H1 (cell line): ENCODE measurements around the gene TIMP3. TPM values are rescaled to one million over a fixed set of nuclear protein-coding genes. Genes with fewer than 3 reads are reported as not detected.

Experiments
- CTCF ChIA-PET: fragments of 300-600 bp; sonication (Branson Sonifier 250); formaldehyde crosslinking; loops from one replicate; lab custom pipeline; 2021; ENCODE audit not compliant: partially characterized antibody; lab: Charles Lee
- POLR2A ChIA-PET: fragments of 300-600 bp; sonication (Branson Sonifier 250); formaldehyde crosslinking; loops from one replicate; lab custom pipeline; 2021; ENCODE audit warnings: inconsistent platforms; ENCODE audit not compliant: partially characterized antibody; lab: Charles Lee
- DNase-seq, 2 experiments: peaks; one replicate each; pipeline versions ENCODE4 v3.0.0 to v3.0.0-alpha.2; 2010 to 2022; ENCODE audit warnings: low spot score in 2 of 2, low read depth in 1 of 2, mixed read lengths in 1 of 2
- FAIRE-seq: peaks from 2 replicates; lab custom pipeline; 2011; peaks lifted over from hg19 to GRCh38; lab: Jason Lieb, UNC
- H2AFZ ChIP-seq: 2 replicates; pipeline ENCODE4 v1.8.1; 2012; ENCODE audit warnings: low read length, inconsistent platforms
- H2AK5ac ChIP-seq: 2 replicates; pipeline ENCODE4 v1.6.1; 2013; ENCODE audit warnings: low read depth, low read length
- H2BK120ac ChIP-seq: replicated peaks from 2 replicates; pipeline ENCODE3; 2013; ENCODE audit warnings: low read depth, low read length, inconsistent platforms
- H2BK12ac ChIP-seq: 2 replicates; pipeline ENCODE4 v1.6.1; 2013; ENCODE audit warnings: low read depth, low read length
- H2BK15ac ChIP-seq: 2 replicates; pipeline ENCODE4 v1.6.1; 2013; ENCODE audit warnings: low read length
- H2BK20ac ChIP-seq: 2 replicates; pipeline ENCODE4 v1.6.1; 2013; ENCODE audit warnings: low read length
- H2BK5ac ChIP-seq: 2 replicates; pipeline ENCODE4 v1.6.1; 2013; ENCODE audit warnings: low read depth, low read length
- H3K14ac ChIP-seq: 2 replicates; pipeline ENCODE4 v1.6.1; 2013; ENCODE audit warnings: inconsistent platforms; ENCODE audit not compliant: insufficient read length
- H3K18ac ChIP-seq: 2 replicates; pipeline ENCODE4 v1.6.1; 2013; ENCODE audit warnings: low read length; ENCODE audit errors: extremely low read depth
- H3K23ac ChIP-seq: 2 replicates; pipeline ENCODE4 v1.6.1; 2013; ENCODE audit warnings: inconsistent platforms; ENCODE audit not compliant: insufficient read length
- H3K23me2 ChIP-seq: 2 replicates; pipeline ENCODE4 v1.6.1; 2013; ENCODE audit warnings: low read depth, low read length
- H3K27ac ChIP-seq: 2 replicates; pipeline ENCODE4 v1.6.1; 2011; ENCODE audit warnings: low read depth, low read length, inconsistent platforms
- H3K27me3 ChIP-seq, 4 experiments: replicated peaks in 1 of 4; 1 replicate in 1 of 4; 2 replicates in 3 of 4; pipeline versions ENCODE4 v1.6.1 to v1.8.1; 2011 to 2013; ENCODE audit warnings: low read length in 3 of 4, mild to moderate bottlenecking in 3 of 4, inconsistent platforms in 2 of 4, mixed read lengths in 2 of 4, moderate library complexity in 1 of 4; ENCODE audit not compliant: control insufficient read depth in 3 of 4, insufficient read depth in 3 of 4; ENCODE audit errors: extremely low read depth in 1 of 4
- H3K36me3 ChIP-seq, 4 experiments: 2 replicates each; pipeline versions ENCODE4 v1.6.1 to v1.8.1; 2011 to 2013; ENCODE audit warnings: mild to moderate bottlenecking in 4 of 4, low read length in 3 of 4, moderate library complexity in 2 of 4, control low read depth in 1 of 4, inconsistent platforms in 1 of 4; ENCODE audit not compliant: insufficient read depth in 4 of 4, control insufficient read depth in 2 of 4
- H3K4ac ChIP-seq: replicated peaks from 2 replicates; pipeline ENCODE3; 2013; ENCODE audit warnings: low read length, low read depth, mixed read lengths, inconsistent platforms; ENCODE audit not compliant: insufficient read length
- H3K4me1 ChIP-seq, 4 experiments: replicated peaks in 1 of 4; 1 replicate in 1 of 4; 2 replicates in 3 of 4; pipeline versions ENCODE4 v1.6.1 to v1.8.1; 2011 to 2013; ENCODE audit warnings: low read length in 3 of 4, inconsistent platforms in 2 of 4, mixed read lengths in 1 of 4; ENCODE audit not compliant: insufficient read depth in 4 of 4, control insufficient read depth in 3 of 4
- H3K4me2 ChIP-seq, 2 experiments: 2 replicates each; pipeline versions ENCODE4 v1.6.1 to v1.8.1; 2011 to 2013; ENCODE audit warnings: low read depth in 2 of 2, low read length in 2 of 2, control low read depth in 1 of 2, inconsistent platforms in 1 of 2, mild to moderate bottlenecking in 1 of 2; ENCODE audit not compliant: insufficient read depth in 1 of 2
- H3K4me3 ChIP-seq, 4 experiments: fragments of 200-600, 300-600 bp in 1 of 4; sonication (generic), shearing (Covaris generic), sonication (Bioruptor Twin) in 1 of 4; 2 replicates each; pipeline versions ENCODE4 v1.5.1 to v1.8.1; 2011 to 2016; ENCODE audit warnings: low read length in 4 of 4, low read depth in 3 of 4, control low read depth in 2 of 4, inconsistent platforms in 2 of 4, mild to moderate bottlenecking in 2 of 4, mixed read lengths in 1 of 4, moderate library complexity in 1 of 4; ENCODE audit not compliant: insufficient read depth in 2 of 4; ENCODE audit errors: extremely low read depth in 1 of 4
- H3K56ac ChIP-seq: replicated peaks from 2 replicates; pipeline ENCODE3; 2013; ENCODE audit warnings: low read depth, mild to moderate bottlenecking, mixed read lengths, low read length, inconsistent platforms; ENCODE audit not compliant: insufficient read length
- H3K79me1 ChIP-seq: 2 replicates; pipeline ENCODE4 v1.6.1; 2013; ENCODE audit warnings: low read depth, low read length, control low read depth
- H3K79me2 ChIP-seq, 2 experiments: 2 replicates each; pipeline versions ENCODE4 v1.6.1 to v1.8.1; 2012 to 2013; ENCODE audit warnings: low read length in 2 of 2, mild to moderate bottlenecking in 2 of 2, inconsistent platforms in 1 of 2; ENCODE audit not compliant: insufficient read depth in 2 of 2, control insufficient read depth in 1 of 2
- H3K9ac ChIP-seq, 4 experiments: replicated peaks in 1 of 4; 1 replicate in 1 of 4; 2 replicates in 3 of 4; pipeline versions ENCODE4 v1.6.1 to v1.8.1; 2011 to 2013; ENCODE audit warnings: low read depth in 3 of 4, low read length in 3 of 4, control low read depth in 2 of 4, mild to moderate bottlenecking in 2 of 4, moderate library complexity in 2 of 4, inconsistent platforms in 1 of 4; ENCODE audit errors: extremely low read depth in 1 of 4
- H3K9me3 ChIP-seq, 2 experiments: 2 replicates each; pipeline versions ENCODE4 v1.6.1 to v1.8.1; 2012 to 2013; ENCODE audit warnings: mild to moderate bottlenecking in 2 of 2, moderate library complexity in 2 of 2, control low read depth in 1 of 2, inconsistent platforms in 1 of 2, low read depth in 1 of 2, low read length in 1 of 2, mixed read lengths in 1 of 2; ENCODE audit not compliant: insufficient read depth in 2 of 2
- H4K20me1 ChIP-seq, 2 experiments: replicated peaks in 1 of 2; 2 replicates each; pipeline versions ENCODE3 to v1.8.1; 2011 to 2013; ENCODE audit warnings: inconsistent platforms in 2 of 2, low read length in 2 of 2, mild to moderate bottlenecking in 1 of 2; ENCODE audit not compliant: insufficient read depth in 2 of 2, control insufficient read depth in 1 of 2
- H4K5ac ChIP-seq: 2 replicates; pipeline ENCODE4 v1.6.1; 2013; ENCODE audit warnings: low read length, low read depth, mixed read lengths, inconsistent platforms; ENCODE audit not compliant: insufficient read length
- H4K8ac ChIP-seq: 2 replicates; pipeline ENCODE4 v1.8.0; 2013; ENCODE audit warnings: mild to moderate bottlenecking, moderate library complexity, low read length, inconsistent platforms; ENCODE audit not compliant: insufficient read depth; ENCODE audit errors: extremely low read depth
- H4K91ac ChIP-seq: replicated peaks from 2 replicates; pipeline ENCODE3; 2013; ENCODE audit warnings: low read length, mixed read lengths, inconsistent platforms; ENCODE audit not compliant: insufficient read length
- BRCA1 ChIP-seq: IDR thresholded peaks from 2 replicates; pipeline ENCODE4 v1.6.1; 2012; ENCODE audit warnings: low read depth, low read length, improper control_type of control experiment
- CBX5 ChIP-seq: fragments of 300-800, 300-1000 bp; sonication (generic); IDR thresholded peaks from 2 replicates; pipeline ENCODE4 v1.7.1; 2016; ENCODE audit warnings: antibody characterized with exemption, low read length, low read depth
- EZH2 ChIP-seq: fragments of 200-600 bp; sonication (generic); IDR thresholded peaks from 2 replicates; pipeline ENCODE4 v1.7.1; 2012; ENCODE audit warnings: low read depth, mild to moderate bottlenecking, moderate library complexity, low read length, inconsistent platforms; ENCODE audit not compliant: severe bottlenecking
- GTF2F1 ChIP-seq: IDR thresholded peaks from 2 replicates; pipeline ENCODE4 v1.6.1; 2012; ENCODE audit warnings: low read depth, low read length, improper control_type of control experiment, borderline replicate concordance
- KDM5A ChIP-seq: fragments of 200-600 bp; IDR thresholded peaks from 2 replicates; pipeline ENCODE4 v1.7.1; 2012; ENCODE audit warnings: mild to moderate bottlenecking, low read length, inconsistent platforms, mixed read lengths
- SAP30 ChIP-seq: fragments of 300-600 bp; sonication (generic); IDR thresholded peaks from 2 replicates; pipeline ENCODE4 v1.7.1; 2012; ENCODE audit warnings: low read length, moderate library complexity, mild to moderate bottlenecking, inconsistent platforms; ENCODE audit not compliant: insufficient read depth, insufficient replicate concordance
- SIN3A ChIP-seq, 2 experiments: IDR thresholded peaks in 1 of 2; conservative IDR thresholded peaks in 1 of 2; 2 replicates each; pipeline ENCODE4 v1.6.1; 2011 to 2012; ENCODE audit warnings: low read length in 2 of 2, improper control_type of control experiment in 1 of 2, low read depth in 1 of 2, mild to moderate bottlenecking in 1 of 2
- SP1 ChIP-seq: IDR thresholded peaks from 2 replicates; pipeline ENCODE4 v1.6.1; 2011; ENCODE audit warnings: low read depth, low read length
- TAF7 ChIP-seq: optimal IDR thresholded peaks from 2 replicates; pipeline ENCODE3; 2011; ENCODE audit warnings: low read depth, mild to moderate bottlenecking, inconsistent platforms, low read length, moderate library complexity, borderline replicate concordance
- ZNF274 ChIP-seq: IDR thresholded peaks from 2 replicates; pipeline ENCODE4 v1.7.0; 2012; ENCODE audit warnings: low read length, borderline replicate concordance; ENCODE audit errors: extremely low read depth
- WGBS, 2 experiments: shearing (Covaris generic) in 1 of 2; methylation state at CpG; one replicate each; pipeline versions ENCODE4 v1.1.6 to v1.1.7; 2013 to 2015; ENCODE audit warnings: low lambda C conversion rate in 2 of 2, mixed read lengths in 2 of 2, inconsistent platforms in 1 of 2, low coverage in 1 of 2, missing lambda C conversion rate in 1 of 2; ENCODE audit not compliant: insufficient replicate concordance in 2 of 2, insufficient coverage in 1 of 2, insufficient read length in 1 of 2; ENCODE audit errors: extremely low coverage in 1 of 2, missing lambda C conversion rate in 1 of 2; 5-methylcytosine and 5-hydroxymethylcytosine counted together
- polyA plus RNA-seq, 7 experiments: library from polyadenylated mRNA; depleted of rRNA in 3 of 7; stranded (reverse) in 5 of 7; unstranded in 2 of 7; fragments of >200 nt in 5 of 7; fragments of 200-250 nt in 2 of 7; gene quantifications; 1 replicate in 5 of 7; 2 replicates in 1 of 7; 4 replicates in 1 of 7; pipeline versions ENCODE4 v1.2.1 to v1.2.3, GENCODE V29; 2011 to 2013; ENCODE audit warnings: missing spikeins in 2 of 7, mixed read lengths in 2 of 7
- total RNA-seq: library from RNA; stranded (reverse); fragmentation: NEBNext Ultra II Directional; extraction: Animal tissue kit (Norgen Biotek cat#: 25700); gene quantifications from 2 replicates; pipeline ENCODE4 v1.2.1, GENCODE V29; 2021
- TF ChIP-seq, protein P1 (sequence below): IDR thresholded peaks from 2 replicates; pipeline ENCODE4 v1.6.1; 2012; ENCODE audit warnings: inconsistent platforms

The TIMP3 gene
- total and polyA plus RNA-seq, 2 of the 8 experiments (the other 6 are each of a cell fraction or from before 2014, with no cell fraction given): 1.3 to 4.7 TPM

DNA sequence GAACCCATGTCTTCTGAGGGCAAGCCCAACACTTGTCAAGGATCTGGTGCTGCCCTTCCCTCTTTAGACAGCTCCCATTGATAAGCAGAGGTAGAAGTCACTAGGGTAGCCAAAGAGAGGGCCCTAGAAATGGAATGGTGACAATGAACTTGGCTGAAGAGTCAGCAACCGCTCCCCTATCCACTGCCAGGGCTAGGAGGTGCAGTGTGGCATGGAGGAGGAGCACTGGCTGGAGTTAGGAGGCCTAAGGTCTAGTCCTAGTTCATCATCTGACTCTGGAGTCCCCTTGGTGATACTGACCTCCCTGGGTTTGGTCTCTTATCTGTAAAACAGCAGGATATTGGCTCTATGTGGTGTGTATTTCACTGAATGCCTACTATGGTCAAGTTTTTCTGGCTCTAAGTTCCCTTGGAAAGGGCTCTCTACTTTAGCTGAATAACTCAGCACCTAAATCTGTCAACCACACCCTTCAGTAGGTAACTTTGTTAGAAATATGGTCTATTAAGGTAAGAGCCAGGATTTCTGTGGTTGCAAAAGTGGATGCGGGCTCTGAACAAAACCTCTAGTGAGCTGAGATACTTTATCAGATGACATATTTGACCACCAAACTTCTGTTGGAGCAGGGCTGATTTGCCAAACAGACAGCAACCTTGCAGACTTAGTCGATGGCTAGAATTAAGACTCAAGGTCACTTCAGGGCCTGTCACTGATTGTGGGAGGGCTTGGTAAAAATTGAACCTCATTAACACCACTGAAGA lies 10.5 kb downstream of the TIMP3 start:
- ChIA-PET CTCF (interaction anchor here (0.7 to 11.3 kb wide), 6 partner anchors 8 to 283 kb away, joined by 3 to 96 read pairs (median 5); no protein-coding TSS in a partner anchor), POLR2A (interaction anchor here (1.0 to 5.2 kb wide), 2 partner anchors 10 to 191 kb away, joined by 3 to 30 read pairs; partner anchors contain the start of gene TIMP3)
- Histone ChIP-seq H3K4me1 (peaks cover 0 to 3% (median 0%) of the 10 kb centered on the region in 4 experiments; a peak in 3 of 7 replicates), H2AK5ac (no peak overlapping the region), H2BK5ac (no peak overlapping the region), H3K4ac (no peak overlapping the region), H3K4me3 (no peak overlapping the region), H2AFZ (no peak overlapping the region), H3K79me1 (no peaks in the 10 kb centered on the region), H3K9me3 (no peaks in the 10 kb centered on the region), H2BK20ac (no peak overlapping the region), H4K20me1 (peaks cover 1 to 14% of the 10 kb centered on the region in 2 experiments), H4K91ac (no peak overlapping the region), H3K27ac (no peak overlapping the region), H3K9ac (no peak overlapping the region), H3K14ac (no peak overlapping the region), H2BK15ac (no peak overlapping the region), H3K27me3 (no peaks in the 10 kb centered on the region; a peak in 1 of 7 replicates), H3K36me3 (0 out of 8 replicates have a peak, but pooled peaks cover 0 to 3% (median 0%) of the 10 kb centered on the region in 4 experiments), H3K23me2 (no peaks in the 10 kb centered on the region), H2BK12ac (no peak overlapping the region), H4K5ac (no peak overlapping the region), H3K18ac (no peak overlapping the region), H2BK120ac (no peak overlapping the region), H3K23ac (no peak overlapping the region), H3K79me2 (no peaks in the 10 kb centered on the region), H3K56ac (no peak overlapping the region), H4K8ac (no peak overlapping the region), H3K4me2 (no peak overlapping the region)
- 91% methylated on average over 3 of the region's 3 CpGs; no CpG with 5 or more reads in 1 of the 2 experiments for WGBS, 2 experiments
- FAIRE-seq: no peak
- DNase-seq: no peak
- TF ChIP-seq CBX5 (no peak), ZNF274 (no peak), EZH2 (no peak), GTF2F1 (no peak), SIN3A (conservative IDR thresholded peaks at IDR 0.05 in 1 of 2, IDR thresholded peaks at IDR 0.05 in 1 of 2; ENCODE audit: low read depth in 1 of 2, low read length in 2 of 2) (no peak), BRCA1 (no peak), SP1 (no peak), KDM5A (no peak), SAP30 (no peak), TAF7 (no peak)
- TF ChIP-seq, protein P1, sequence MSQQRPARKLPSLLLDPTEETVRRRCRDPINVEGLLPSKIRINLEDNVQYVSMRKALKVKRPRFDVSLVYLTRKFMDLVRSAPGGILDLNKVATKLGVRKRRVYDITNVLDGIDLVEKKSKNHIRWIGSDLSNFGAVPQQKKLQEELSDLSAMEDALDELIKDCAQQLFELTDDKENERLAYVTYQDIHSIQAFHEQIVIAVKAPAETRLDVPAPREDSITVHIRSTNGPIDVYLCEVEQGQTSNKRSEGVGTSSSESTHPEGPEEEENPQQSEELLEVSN: no peak
